GM15510 (cell line): ENCODE measurements around the gene NTRK2.

Experiments
- POLR2A ChIP-seq: IDR thresholded peaks from 3 replicates; pipeline ENCODE4 v1.6.1; 2011; ENCODE audit warnings: borderline replicate concordance; ENCODE audit not compliant: insufficient read length; ENCODE audit errors: extremely low read depth

NTRK2 gene

DNA sequence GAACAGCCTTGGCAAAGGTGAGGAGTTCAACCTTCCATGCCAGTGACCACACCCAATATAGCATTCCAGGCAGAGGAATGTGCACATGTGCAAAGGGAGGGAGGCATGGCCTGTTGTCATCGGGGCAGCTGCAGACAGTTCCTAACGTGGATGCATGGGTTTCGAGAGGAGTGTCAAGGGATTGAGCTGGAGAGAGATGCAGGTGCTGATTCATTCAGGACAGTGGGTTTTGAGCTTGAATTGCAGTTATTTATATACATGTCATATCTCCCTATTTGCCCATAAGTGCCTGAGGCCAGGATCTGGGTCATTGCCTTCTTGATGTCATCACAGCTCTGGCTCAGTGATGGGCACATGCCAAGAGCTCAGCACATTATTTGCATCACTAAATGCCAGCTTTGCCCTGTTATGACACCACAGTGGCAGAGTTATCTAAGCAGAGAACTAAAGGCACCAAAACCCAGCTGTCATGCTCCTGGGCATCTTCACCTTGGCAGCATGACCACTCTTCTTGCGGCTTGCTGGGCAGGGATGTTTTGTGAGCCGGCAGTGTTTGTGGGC, 278.0 kb downstream of the NTRK2 start:
- TF ChIP-seq POLR2A = no peak

DNA sequence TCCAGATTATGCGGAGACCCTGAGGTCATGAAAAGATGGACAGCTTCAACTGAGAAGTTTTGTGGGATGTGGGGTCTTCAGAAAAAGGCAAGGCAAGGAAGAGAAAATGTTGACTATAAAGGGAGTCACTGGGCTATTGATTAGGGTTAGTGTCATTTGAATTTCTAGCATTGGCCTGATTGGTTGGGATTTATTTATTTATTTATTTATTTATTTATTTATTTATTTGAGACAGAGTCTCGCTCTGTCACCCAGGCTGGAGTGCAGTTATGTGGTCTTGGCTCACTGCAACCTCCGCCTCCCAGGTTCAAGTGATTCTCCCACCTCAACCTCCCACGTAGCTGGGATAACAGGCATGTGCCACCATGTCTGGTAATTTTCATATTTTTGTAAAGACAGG, 279.7 kb downstream of the NTRK2 start:
- TF ChIP-seq POLR2A = no peak

- TF ChIP-seq POLR2A = no peak
Observed at GRCh38 chr9:84949971-84950370, 280.4 kb downstream of the NTRK2 start.

GRCh38 chr9:84950879-84951811, 281.6 kb downstream of the NTRK2 start:
- no peak for TF ChIP-seq POLR2A

- no peak for TF ChIP-seq POLR2A
Observed at GRCh38 chr9:84953252-84953773, 283.8 kb downstream of the NTRK2 start.

DNA sequence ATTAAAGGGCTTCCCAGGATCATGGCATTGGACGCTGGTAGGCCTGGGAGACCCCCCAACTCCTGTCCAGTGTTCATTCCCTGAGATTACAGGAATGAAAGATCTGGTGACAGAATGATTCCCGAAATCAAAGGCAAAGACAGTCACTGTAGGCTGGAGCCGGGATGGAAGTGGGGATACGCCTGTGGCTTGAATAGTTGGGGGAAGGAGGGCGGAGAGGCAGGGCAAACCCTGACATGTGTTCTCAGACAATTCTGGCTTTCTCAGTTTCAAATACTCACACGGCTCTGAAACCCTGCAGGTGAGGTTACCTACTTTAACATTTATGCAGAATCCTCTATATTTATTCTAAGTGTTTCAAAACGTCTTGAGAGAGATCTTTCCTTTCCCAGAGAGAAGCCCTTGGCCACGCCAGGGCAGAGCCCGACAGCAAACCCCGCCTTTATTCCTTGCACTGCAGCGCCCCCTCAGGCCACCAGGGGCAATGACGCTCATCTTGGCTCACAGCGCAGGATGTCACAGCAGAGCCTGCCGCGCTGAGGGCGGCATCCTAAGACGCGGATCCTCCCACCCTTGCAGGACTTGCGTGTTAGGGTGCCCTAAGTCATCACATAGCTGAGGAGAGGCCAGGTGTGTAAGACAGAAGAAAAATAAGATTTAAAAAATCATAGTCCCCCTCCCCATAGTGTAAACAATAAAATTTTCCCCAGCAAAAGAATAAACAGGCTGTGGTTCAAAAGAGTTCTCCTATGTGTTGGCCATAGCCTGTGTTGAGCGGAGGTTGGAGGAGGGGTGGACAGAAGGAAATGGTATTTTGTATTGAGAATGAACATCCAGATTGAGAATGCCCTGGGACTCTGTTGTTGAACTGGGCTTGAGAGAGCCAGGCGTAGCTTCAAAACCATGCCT, 284.5 kb downstream of the NTRK2 start:
- TF ChIP-seq POLR2A = no peak

- TF ChIP-seq POLR2A = no peak
Observed at GRCh38 chr9:84955155-84955554, 285.6 kb downstream of the NTRK2 start.

- no peak for TF ChIP-seq POLR2A
Observed at GRCh38 chr9:84955971-84956370, 286.4 kb downstream of the NTRK2 start.

DNA sequence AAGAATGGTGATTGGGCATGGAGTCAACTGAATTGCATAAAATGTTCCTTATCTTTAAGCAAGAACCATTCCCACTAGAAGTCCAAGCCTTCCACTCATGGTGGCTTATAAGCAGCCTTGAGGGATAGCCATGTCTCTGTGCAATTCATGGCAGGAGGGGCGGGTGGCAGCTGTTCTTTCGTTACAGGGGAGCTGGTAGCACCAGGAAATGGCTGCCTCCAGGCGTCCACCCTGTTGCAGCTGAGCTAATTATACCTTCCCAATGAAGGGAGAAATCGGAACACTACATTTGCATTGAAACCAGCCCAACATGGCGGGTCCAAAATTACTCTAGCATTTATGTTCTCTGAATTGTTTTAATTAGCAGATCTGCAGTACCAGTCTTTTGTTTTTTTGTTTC, 289.8 kb downstream of the NTRK2 start:
- TF ChIP-seq POLR2A = no peak

GRCh38 chr9:84966876-84967830, 297.6 kb downstream of the NTRK2 start:
- TF ChIP-seq POLR2A = no peak

DNA sequence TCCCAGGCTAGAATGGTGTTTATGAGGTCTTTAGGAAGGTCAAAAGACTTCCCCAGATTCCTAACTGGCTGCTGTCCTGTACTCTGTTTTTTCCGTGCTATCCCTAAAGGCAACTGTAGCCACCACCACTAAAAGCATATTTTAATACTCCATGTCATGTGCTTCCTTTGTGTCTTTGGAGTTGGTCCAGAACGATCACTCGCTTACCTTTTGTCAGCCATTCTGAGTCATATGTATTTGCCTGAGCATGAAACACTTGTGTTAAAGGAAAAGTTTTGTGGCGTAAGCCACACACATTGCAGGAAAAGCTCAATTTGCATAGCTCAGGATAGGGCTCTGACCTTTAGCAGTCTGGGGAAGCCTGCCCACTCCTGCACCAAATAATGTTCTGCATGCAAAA, 299.6 kb downstream of the NTRK2 start:
- no peak for TF ChIP-seq POLR2A

DNA sequence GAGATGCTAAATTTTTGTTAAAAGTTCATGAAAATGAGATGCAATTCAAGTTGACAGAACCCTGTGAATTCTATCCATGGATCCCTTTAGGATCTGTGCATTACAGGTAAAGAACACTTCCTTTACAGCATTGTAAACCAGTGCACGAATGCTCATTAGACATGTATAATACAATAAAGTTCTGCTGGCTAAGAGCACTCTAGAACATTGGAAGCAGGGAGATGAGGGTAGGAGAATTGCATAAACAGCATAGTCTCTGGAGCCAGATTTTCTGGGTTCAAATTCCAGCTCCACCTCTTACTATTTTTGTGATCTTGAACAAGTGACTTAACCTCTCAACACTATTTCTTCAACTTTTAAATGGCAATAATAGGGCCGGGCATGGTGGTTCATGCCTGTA, 300.2 kb downstream of the NTRK2 start:
- TF ChIP-seq POLR2A = no peak

GRCh38 chr9:84970432-84970831, 300.9 kb downstream of the NTRK2 start:
- TF ChIP-seq POLR2A = no peak

DNA sequence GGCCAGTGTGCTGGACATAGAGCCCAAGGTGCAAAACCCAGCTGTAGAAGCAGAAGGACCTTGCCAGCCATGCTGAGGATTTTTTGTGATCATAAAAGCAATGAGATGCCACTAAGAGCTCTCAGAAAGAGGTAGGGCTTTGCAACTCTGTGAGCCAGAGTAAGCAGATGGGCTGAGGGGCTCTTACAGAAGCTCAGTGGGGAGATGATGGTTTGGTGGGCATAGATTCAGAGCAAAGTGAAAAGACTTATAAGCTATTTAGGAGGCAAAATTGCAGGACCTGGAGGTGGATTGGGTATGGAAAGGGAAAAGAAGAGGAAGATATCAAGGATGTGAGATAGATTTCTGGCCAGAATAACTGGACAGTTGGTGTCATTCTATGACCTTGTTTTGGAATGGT, 302.0 kb downstream of the NTRK2 start:
- TF ChIP-seq POLR2A = no peak
